Esophagus muscularis mucosa (tissue), 4 donors: ENCODE data around the gene TRIM63.

ENCODE experiments used
- EP300 ChIP-seq: sonication (generic); formaldehyde crosslinking; IDR thresholded peaks from one replicate; pipeline ENCODE4 v1.6.1; 2017; ENCODE audit warnings: antibody characterized with exemption
- POLR2A ChIP-seq: fragments of 450-650 bp; IDR thresholded peaks from one replicate; pipeline ENCODE4 v1.6.1; 2017; ENCODE audit warnings: antibody characterized with exemption, moderate library complexity, mild to moderate bottlenecking, low read depth
- TF ChIP-seq, protein P1 (sequence below), 3 experiments: fragments of 200-600 bp in 2 of 3; fragments of 450-650 bp in 1 of 3; sonication (generic) in 2 of 3; IDR thresholded peaks; one replicate each; pipeline ENCODE4 v1.5.1; 2017 to 2019; ENCODE audit warnings: antibody characterized with exemption in 3 of 3, mild to moderate bottlenecking in 2 of 3, moderate library complexity in 1 of 3

DNA sequence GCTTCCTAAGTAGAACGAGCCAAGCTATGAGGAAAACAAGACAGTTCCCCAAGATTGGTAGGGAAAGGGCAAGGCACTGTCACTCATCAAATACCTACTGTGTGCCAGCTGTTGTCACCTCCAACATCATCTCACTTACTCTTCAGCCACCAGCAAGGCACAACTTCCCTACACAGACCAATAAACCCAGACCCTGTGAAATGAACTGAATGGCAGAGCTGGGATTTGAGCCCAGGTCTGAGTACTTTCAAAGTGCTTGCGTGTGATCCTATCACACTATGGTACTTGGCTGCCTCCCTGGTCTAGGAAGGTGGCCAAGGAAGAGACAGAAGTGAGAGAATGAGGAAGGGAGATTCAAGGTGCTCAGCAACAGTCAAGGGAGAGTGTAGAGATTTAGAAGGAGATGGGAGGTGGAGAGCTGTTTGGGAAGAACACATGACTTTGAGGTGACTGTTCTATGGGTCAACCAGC, 16.7 kb upstream of the TRIM63 start:
- TF ChIP-seq, protein P1, sequence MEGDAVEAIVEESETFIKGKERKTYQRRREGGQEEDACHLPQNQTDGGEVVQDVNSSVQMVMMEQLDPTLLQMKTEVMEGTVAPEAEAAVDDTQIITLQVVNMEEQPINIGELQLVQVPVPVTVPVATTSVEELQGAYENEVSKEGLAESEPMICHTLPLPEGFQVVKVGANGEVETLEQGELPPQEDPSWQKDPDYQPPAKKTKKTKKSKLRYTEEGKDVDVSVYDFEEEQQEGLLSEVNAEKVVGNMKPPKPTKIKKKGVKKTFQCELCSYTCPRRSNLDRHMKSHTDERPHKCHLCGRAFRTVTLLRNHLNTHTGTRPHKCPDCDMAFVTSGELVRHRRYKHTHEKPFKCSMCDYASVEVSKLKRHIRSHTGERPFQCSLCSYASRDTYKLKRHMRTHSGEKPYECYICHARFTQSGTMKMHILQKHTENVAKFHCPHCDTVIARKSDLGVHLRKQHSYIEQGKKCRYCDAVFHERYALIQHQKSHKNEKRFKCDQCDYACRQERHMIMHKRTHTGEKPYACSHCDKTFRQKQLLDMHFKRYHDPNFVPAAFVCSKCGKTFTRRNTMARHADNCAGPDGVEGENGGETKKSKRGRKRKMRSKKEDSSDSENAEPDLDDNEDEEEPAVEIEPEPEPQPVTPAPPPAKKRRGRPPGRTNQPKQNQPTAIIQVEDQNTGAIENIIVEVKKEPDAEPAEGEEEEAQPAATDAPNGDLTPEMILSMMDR (IDR thresholded peaks at IDR 0.05) = no peak
- TF ChIP-seq POLR2A (no peak), EP300 (no peak)
